ENCODE data around the gene ADRA2C. TPM values are rescaled to one million over a fixed set of nuclear protein-coding genes. Genes with fewer than 3 reads are reported as not detected.

Gene ADRA2C
- total RNA-seq, 2 donors from 2014 or later = 16.0 to 17.3 TPM

- 91 to 93% methylated on average over 13 of the region's 13 CpGs for WGBS, 2 experiments (ENCODE audit: insufficient coverage in 1 of 2, insufficient read length in 1 of 2)
- H3K27ac Mint-ChIP-seq = no peak overlapping the region
- H3K36me3 Mint-ChIP-seq (ENCODE audit: low read depth) = no peaks in the 10 kb centered on the region
- DNase-seq = no peak
- no peaks in the 10 kb centered on the region for H3K36me3 ChIP-seq (ENCODE audit: control insufficient read depth, insufficient read depth, low read length)
- no peaks in the 10 kb centered on the region for H3K27me3 ChIP-seq (ENCODE audit: control insufficient read depth, insufficient read depth, low read length, poor library complexity, severe bottlenecking)
- H3K9me3 Mint-ChIP-seq = peaks cover 5% of the 10 kb centered on the region
- no peak overlapping the region for H3K4me3 ChIP-seq (ENCODE audit: low read length)
- no peak overlapping the region for H3K4me3 Mint-ChIP-seq
- H3K4me1 Mint-ChIP-seq = no peaks in the 10 kb centered on the region
- TF ChIP-seq, protein P1, sequence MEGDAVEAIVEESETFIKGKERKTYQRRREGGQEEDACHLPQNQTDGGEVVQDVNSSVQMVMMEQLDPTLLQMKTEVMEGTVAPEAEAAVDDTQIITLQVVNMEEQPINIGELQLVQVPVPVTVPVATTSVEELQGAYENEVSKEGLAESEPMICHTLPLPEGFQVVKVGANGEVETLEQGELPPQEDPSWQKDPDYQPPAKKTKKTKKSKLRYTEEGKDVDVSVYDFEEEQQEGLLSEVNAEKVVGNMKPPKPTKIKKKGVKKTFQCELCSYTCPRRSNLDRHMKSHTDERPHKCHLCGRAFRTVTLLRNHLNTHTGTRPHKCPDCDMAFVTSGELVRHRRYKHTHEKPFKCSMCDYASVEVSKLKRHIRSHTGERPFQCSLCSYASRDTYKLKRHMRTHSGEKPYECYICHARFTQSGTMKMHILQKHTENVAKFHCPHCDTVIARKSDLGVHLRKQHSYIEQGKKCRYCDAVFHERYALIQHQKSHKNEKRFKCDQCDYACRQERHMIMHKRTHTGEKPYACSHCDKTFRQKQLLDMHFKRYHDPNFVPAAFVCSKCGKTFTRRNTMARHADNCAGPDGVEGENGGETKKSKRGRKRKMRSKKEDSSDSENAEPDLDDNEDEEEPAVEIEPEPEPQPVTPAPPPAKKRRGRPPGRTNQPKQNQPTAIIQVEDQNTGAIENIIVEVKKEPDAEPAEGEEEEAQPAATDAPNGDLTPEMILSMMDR (conservative IDR thresholded peaks at IDR 0.05) = peak; percentile 33
- peaks cover 11% of the 10 kb centered on the region for H3K27me3 Mint-ChIP-seq (ENCODE audit: insufficient read depth)
- no peaks in the 10 kb centered on the region for H3K4me1 ChIP-seq (ENCODE audit: control insufficient read depth, insufficient read depth, low read length)
- H3K9me3 ChIP-seq (ENCODE audit: control insufficient read depth, low read length) = peaks cover 6% of the 10 kb centered on the region
- no peak overlapping the region for H3K27ac ChIP-seq (ENCODE audit: low read depth, low read length)
- H3K9ac ChIP-seq (ENCODE audit: extremely low read depth, low read length, poor library complexity, severe bottlenecking) = no peak overlapping the region
Measured at GRCh38 chr4:3790006-3790561, 23.9 kb downstream of the ADRA2C start.

GRCh38 chr4:3791256-3791655, 25.1 kb downstream of the ADRA2C start:
- no peaks in the 10 kb centered on the region for H3K27me3 ChIP-seq (ENCODE audit: control insufficient read depth, insufficient read depth, low read length, poor library complexity, severe bottlenecking)
- TF ChIP-seq, protein P1 (conservative IDR thresholded peaks at IDR 0.05) = no peak
- H3K4me1 ChIP-seq (ENCODE audit: control insufficient read depth, insufficient read depth, low read length) = no peaks in the 10 kb centered on the region
- H3K4me3 ChIP-seq (ENCODE audit: low read length) = no peak overlapping the region
- Mint-ChIP-seq H3K27ac (no peak overlapping the region), H3K9me3 (peaks cover 16% of the 10 kb centered on the region), H3K4me3 (no peak overlapping the region), H3K36me3 (ENCODE audit: low read depth) (no peaks in the 10 kb centered on the region), H3K27me3 (ENCODE audit: insufficient read depth) (peaks cover 19% of the 10 kb centered on the region), H3K4me1 (no peaks in the 10 kb centered on the region)
- whole genome bisulfite sequencing, 2 experiments (ENCODE audit: insufficient coverage in 1 of 2, insufficient read length in 1 of 2) = 84 to 85% methylated on average over 7 to 9 of the region's 9 CpGs
- no peak overlapping the region for H3K27ac ChIP-seq (ENCODE audit: low read depth, low read length)
- no peak overlapping the region for H3K9ac ChIP-seq (ENCODE audit: extremely low read depth, low read length, poor library complexity, severe bottlenecking)
- DNase-seq = no peak
- no peaks in the 10 kb centered on the region for H3K36me3 ChIP-seq (ENCODE audit: control insufficient read depth, insufficient read depth, low read length)
- H3K9me3 ChIP-seq (ENCODE audit: control insufficient read depth, low read length) = peaks cover 18% of the 10 kb centered on the region

DNA sequence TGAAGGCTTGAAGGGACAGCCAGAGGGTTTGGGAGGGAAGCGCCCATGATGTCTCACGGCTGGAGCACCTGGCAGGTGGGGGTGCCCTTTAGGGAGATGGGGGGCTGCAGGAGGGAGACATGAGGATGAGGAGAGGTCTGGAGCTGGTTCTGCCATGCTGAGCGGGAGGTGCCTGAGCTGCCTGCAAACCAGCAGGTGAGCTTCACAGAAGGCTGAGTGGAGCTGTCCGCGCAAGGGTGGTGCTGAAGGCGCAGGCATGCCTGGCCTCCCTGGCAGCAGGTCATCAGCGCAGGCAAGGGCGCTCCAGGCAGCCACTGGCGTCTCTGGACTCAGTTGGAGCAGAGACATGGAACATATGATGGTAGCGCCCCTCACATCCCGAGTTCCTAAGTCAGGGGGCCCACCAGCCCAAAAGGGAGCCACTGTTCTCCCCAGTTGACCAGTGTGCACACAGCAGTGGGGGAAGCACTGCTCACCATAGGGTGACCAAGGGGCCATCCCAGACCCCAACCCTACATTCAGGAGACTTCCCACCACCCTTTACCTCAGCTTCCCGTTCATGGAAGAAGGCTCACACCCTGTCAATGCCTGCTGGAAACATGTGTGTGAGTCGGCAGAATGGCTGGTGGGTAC, 25.8 kb downstream of the ADRA2C start:
- Histone ChIP-seq H3K27me3 (ENCODE audit: control insufficient read depth, insufficient read depth, low read length, poor library complexity, severe bottlenecking) (no peaks in the 10 kb centered on the region), H3K9ac (ENCODE audit: extremely low read depth, low read length, poor library complexity, severe bottlenecking) (no peak overlapping the region), H3K4me3 (ENCODE audit: low read length) (no peak overlapping the region), H3K4me1 (ENCODE audit: control insufficient read depth, insufficient read depth, low read length) (no peaks in the 10 kb centered on the region), H3K36me3 (ENCODE audit: control insufficient read depth, insufficient read depth, low read length) (no peaks in the 10 kb centered on the region), H3K9me3 (ENCODE audit: control insufficient read depth, low read length) (peaks cover 26% of the 10 kb centered on the region), H3K27ac (ENCODE audit: low read depth, low read length) (no peak overlapping the region)
- DNase-seq = peak; percentile 97
- peaks cover 21% of the 10 kb centered on the region for H3K27me3 Mint-ChIP-seq (ENCODE audit: insufficient read depth)
- peaks cover 24% of the 10 kb centered on the region for H3K9me3 Mint-ChIP-seq
- H3K4me3 Mint-ChIP-seq = no peak overlapping the region
- H3K36me3 Mint-ChIP-seq (ENCODE audit: low read depth) = no peaks in the 10 kb centered on the region
- no peaks in the 10 kb centered on the region for H3K4me1 Mint-ChIP-seq
- 11 to 22% methylated on average over 12 to 13 of the region's 13 CpGs for WGBS, 2 experiments (ENCODE audit: insufficient coverage in 1 of 2, insufficient read length in 1 of 2)
- no peak overlapping the region for H3K27ac Mint-ChIP-seq
- TF ChIP-seq, protein P1 (conservative IDR thresholded peaks at IDR 0.05) = no peak

All from endodermal cell (in vitro differentiated cells).